ENCODE data around the gene CSF2RB.

CSF2RB gene

DNA sequence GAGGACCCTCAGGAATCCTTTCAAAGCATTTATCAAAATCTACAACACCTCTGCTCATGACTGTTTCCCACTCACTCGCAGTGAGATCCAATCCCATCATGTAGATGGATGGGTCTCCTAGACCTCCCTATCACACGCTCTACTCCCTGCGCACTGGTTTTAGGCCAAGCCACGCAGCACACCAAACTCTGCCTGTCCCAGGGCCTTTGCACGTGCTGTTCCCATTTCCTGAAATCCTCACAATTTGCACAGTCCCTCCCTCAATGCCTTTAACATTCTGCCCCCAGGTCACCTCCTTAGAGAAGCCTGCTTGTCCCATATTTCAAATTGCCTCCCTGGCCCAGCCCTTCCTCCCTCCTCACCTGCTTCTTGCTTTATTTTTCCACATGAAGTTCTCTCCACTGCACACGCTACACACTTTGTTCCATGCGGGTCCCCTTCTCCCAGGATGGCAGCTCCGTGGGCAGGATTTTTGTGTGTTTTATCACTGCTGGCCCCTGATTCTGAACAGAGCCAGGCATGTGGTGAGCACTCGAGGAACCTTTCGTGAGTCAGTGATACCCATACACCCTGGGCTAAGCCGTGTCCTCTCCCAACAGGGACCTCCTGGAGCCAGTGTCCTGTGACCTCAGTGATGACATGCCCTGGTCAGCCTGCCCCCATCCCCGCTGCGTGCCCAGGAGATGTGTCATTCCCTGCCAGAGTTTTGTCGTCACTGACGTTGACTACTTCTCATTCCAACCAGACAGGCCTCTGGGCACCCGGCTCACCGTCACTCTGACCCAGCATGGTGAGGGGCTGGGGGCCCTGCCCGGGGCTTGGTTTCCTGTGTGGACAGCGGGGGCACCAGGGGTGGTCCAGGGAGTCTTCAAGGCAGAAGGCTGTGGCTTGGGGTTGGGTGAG is 12.2 kb downstream of the CSF2RB start:
- no peaks in the 10 kb centered on the region for H3K36me3 ChIP-seq (ENCODE audit: low read depth)

DNA sequence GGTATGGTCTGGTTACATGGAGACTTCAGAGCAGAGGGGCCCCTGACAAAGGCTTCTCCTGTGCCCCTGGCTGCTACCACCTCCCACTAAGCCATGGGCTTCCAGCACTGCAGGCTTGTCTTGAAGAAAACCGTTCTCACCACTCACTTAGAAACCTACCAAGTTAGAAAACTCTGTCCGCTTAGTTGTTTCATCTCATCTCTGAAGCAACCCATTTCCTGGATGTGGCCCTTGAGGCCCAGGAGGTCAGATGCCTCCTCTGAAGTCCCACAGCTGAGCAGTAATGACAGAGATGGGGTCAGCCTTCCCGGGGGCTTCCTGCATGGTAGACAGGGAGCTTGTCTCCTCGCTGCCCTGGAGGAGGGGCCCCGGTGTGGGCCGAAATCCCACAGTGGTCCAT is 12.9 kb downstream of the CSF2RB start:
- no peaks in the 10 kb centered on the region for H3K4me1 ChIP-seq (ENCODE audit: insufficient read depth, poor library complexity, severe bottlenecking)
- TF ChIP-seq, protein P1, sequence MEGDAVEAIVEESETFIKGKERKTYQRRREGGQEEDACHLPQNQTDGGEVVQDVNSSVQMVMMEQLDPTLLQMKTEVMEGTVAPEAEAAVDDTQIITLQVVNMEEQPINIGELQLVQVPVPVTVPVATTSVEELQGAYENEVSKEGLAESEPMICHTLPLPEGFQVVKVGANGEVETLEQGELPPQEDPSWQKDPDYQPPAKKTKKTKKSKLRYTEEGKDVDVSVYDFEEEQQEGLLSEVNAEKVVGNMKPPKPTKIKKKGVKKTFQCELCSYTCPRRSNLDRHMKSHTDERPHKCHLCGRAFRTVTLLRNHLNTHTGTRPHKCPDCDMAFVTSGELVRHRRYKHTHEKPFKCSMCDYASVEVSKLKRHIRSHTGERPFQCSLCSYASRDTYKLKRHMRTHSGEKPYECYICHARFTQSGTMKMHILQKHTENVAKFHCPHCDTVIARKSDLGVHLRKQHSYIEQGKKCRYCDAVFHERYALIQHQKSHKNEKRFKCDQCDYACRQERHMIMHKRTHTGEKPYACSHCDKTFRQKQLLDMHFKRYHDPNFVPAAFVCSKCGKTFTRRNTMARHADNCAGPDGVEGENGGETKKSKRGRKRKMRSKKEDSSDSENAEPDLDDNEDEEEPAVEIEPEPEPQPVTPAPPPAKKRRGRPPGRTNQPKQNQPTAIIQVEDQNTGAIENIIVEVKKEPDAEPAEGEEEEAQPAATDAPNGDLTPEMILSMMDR (IDR thresholded peaks at IDR 0.05; ENCODE audit: poor library complexity, severe bottlenecking): no peak
- DNase-seq (ENCODE audit: low spot score) (no peak), ATAC-seq (ENCODE audit: low read depth) (no peak)
- no peaks in the 10 kb centered on the region for H3K9me3 ChIP-seq (ENCODE audit: severe bottlenecking)
- no peaks in the 10 kb centered on the region for H3K36me3 ChIP-seq (ENCODE audit: low read depth)
- H3K27me3 ChIP-seq (ENCODE audit: insufficient read depth, poor library complexity, severe bottlenecking): no peaks in the 10 kb centered on the region
- H3K4me3 ChIP-seq (ENCODE audit: severe bottlenecking): no peak overlapping the region
- H3K27ac ChIP-seq (ENCODE audit: poor library complexity, severe bottlenecking): no peak overlapping the region

More for the DNA sequence above, 12.2 kb downstream of the CSF2RB start:
- Histone ChIP-seq H3K27ac (ENCODE audit: poor library complexity, severe bottlenecking) (no peak overlapping the region), H3K9me3 (ENCODE audit: severe bottlenecking) (no peaks in the 10 kb centered on the region), H3K4me1 (ENCODE audit: insufficient read depth, poor library complexity, severe bottlenecking) (no peaks in the 10 kb centered on the region), H3K4me3 (ENCODE audit: severe bottlenecking) (no peak overlapping the region), H3K27me3 (ENCODE audit: insufficient read depth, poor library complexity, severe bottlenecking) (no peaks in the 10 kb centered on the region)
- DNase-seq (ENCODE audit: low spot score): no peak
- TF ChIP-seq, protein P1 (IDR thresholded peaks at IDR 0.05; ENCODE audit: poor library complexity, severe bottlenecking): no peak
- ATAC-seq (ENCODE audit: low read depth): no peak

GRCh38 chr22:36926721-36927435 is 13.4 kb downstream of the CSF2RB start:
- TF ChIP-seq, protein P1 (IDR thresholded peaks at IDR 0.05; ENCODE audit: poor library complexity, severe bottlenecking): no peak
- ATAC-seq (ENCODE audit: low read depth) (no peak), DNase-seq (ENCODE audit: low spot score) (no peak)
- Histone ChIP-seq H3K4me1 (ENCODE audit: insufficient read depth, poor library complexity, severe bottlenecking) (no peaks in the 10 kb centered on the region), H3K4me3 (ENCODE audit: severe bottlenecking) (no peak overlapping the region), H3K9me3 (ENCODE audit: severe bottlenecking) (no peaks in the 10 kb centered on the region), H3K36me3 (ENCODE audit: low read depth) (no peaks in the 10 kb centered on the region), H3K27ac (ENCODE audit: poor library complexity, severe bottlenecking) (no peak overlapping the region), H3K27me3 (ENCODE audit: insufficient read depth, poor library complexity, severe bottlenecking) (no peaks in the 10 kb centered on the region)

- H3K9me3 ChIP-seq (ENCODE audit: severe bottlenecking): no peaks in the 10 kb centered on the region
- no peaks in the 10 kb centered on the region for H3K4me1 ChIP-seq (ENCODE audit: insufficient read depth, poor library complexity, severe bottlenecking)
- TF ChIP-seq, protein P1 (IDR thresholded peaks at IDR 0.05; ENCODE audit: poor library complexity, severe bottlenecking): no peak
- no peak for ATAC-seq (ENCODE audit: low read depth)
- no peak overlapping the region for H3K4me3 ChIP-seq (ENCODE audit: severe bottlenecking)
- no peaks in the 10 kb centered on the region for H3K27me3 ChIP-seq (ENCODE audit: insufficient read depth, poor library complexity, severe bottlenecking)
- no peak overlapping the region for H3K27ac ChIP-seq (ENCODE audit: poor library complexity, severe bottlenecking)
- DNase-seq (ENCODE audit: low spot score): no peak
- no peaks in the 10 kb centered on the region for H3K36me3 ChIP-seq (ENCODE audit: low read depth)
Measured at GRCh38 chr22:36927671-36928070, 14.2 kb downstream of the CSF2RB start.
